GM19328 (cell line): ENCODE measurements around the gene BDNF.

ENCODE experiments used
- ATAC-seq: cut with Tn5 transposase; IDR thresholded peaks from one replicate; pipeline ENCODE4 v1.9.1; 2021; ENCODE audit warnings: mild to moderate bottlenecking, moderate library complexity; ENCODE audit not compliant: unreplicated experiment

BDNF gene

GRCh38 chr11:27605422-27605821 lies 94.8 kb downstream of the BDNF start:
- ATAC-seq: no peak
